K562 (cell line): ENCODE measurements around the gene ZMYND8. TPM values are rescaled to one million over a fixed set of nuclear protein-coding genes. Genes with fewer than 3 reads are reported as not detected.

ENCODE experiments used
- ATF3 ChIP-seq, 2 experiments: fragments of 450-650 bp in 1 of 2; sonication (generic) in 1 of 2; formaldehyde crosslinking in 1 of 2; IDR thresholded peaks in 1 of 2; conservative IDR thresholded peaks in 1 of 2; 2 replicates each; pipeline versions ENCODE4 v1.6.1 to v1.8.1; 2016 to 2023; ENCODE audit warnings: mild to moderate bottlenecking in 2 of 2, moderate library complexity in 2 of 2, inconsistent platforms in 1 of 2, missing genetic modification reagents in 1 of 2
- CEBPB ChIP-seq: fragments of 450-650 bp; IDR thresholded peaks from 2 replicates; pipeline ENCODE4 v1.6.1; 2016; ENCODE audit warnings: missing genetic modification characterization, missing compliant biosample characterization
- DEAF1 ChIP-seq: fragments of 450-650 bp; formaldehyde crosslinking; IDR thresholded peaks from 2 replicates; pipeline ENCODE4 v1.4.0; 2020; ENCODE audit warnings: mild to moderate bottlenecking, moderate library complexity
- DPF2 ChIP-seq: fragments of 450-650 bp; IDR thresholded peaks from 2 replicates; pipeline ENCODE4 v1.6.1; 2016
- FOXK1 ChIP-seq: sonication (generic); formaldehyde crosslinking; IDR thresholded peaks from 2 replicates; pipeline ENCODE4 v1.8.0; 2022; ENCODE audit warnings: missing genetic modification reagents, mild to moderate bottlenecking, borderline replicate concordance
- GTF2E2 ChIP-seq: fragments of 200-800 bp; sonication (Bioruptor generic); IDR thresholded peaks from 2 replicates; pipeline ENCODE4 v1.6.1; 2016; ENCODE audit warnings: missing genetic modification characterization, missing compliant biosample characterization
- HOXB6 ChIP-seq: fragments of 250-450 bp; sonication (Bioruptor Pico); IDR thresholded peaks from 2 replicates; pipeline ENCODE4 v1.5.1; 2022; ENCODE audit warnings: mild to moderate bottlenecking, borderline replicate concordance
- IFI16 ChIP-seq: fragments of 250-450 bp; sonication (Bioruptor Pico); IDR thresholded peaks from 2 replicates; pipeline ENCODE4 v2.1.2; 2022; ENCODE audit warnings: mild to moderate bottlenecking, inconsistent platforms
- JUN ChIP-seq, 2 experiments: sonication (generic) in 1 of 2; formaldehyde crosslinking in 1 of 2; IDR thresholded peaks; 2 replicates each; pipeline versions ENCODE4 v1.6.1 to v1.8.0; 2012 to 2022; ENCODE audit warnings: borderline replicate concordance in 2 of 2, mild to moderate bottlenecking in 2 of 2, improper control_type of control experiment in 1 of 2, low read depth in 1 of 2, low read length in 1 of 2, missing genetic modification reagents in 1 of 2
- KLF10 ChIP-seq: fragments of 250-450 bp; sonication (Bioruptor Pico); IDR thresholded peaks from 2 replicates; pipeline ENCODE4 v1.6.1; 2021; ENCODE audit warnings: matching md5 sums
- L3MBTL2 ChIP-seq: fragments of 450-650 bp; IDR thresholded peaks from 2 replicates; pipeline ENCODE4 v1.6.1; 2016; ENCODE audit warnings: mild to moderate bottlenecking, moderate library complexity
- NKRF ChIP-seq: fragments of 450-650 bp; IDR thresholded peaks from 2 replicates; pipeline ENCODE4 v1.6.1; 2016; ENCODE audit warnings: borderline replicate concordance
- PML ChIP-seq: IDR thresholded peaks from 2 replicates; pipeline ENCODE4 v1.6.1; 2012; ENCODE audit warnings: low read length, inconsistent platforms
- SMAD3 ChIP-seq: fragments of 450-650 bp; formaldehyde crosslinking; conservative IDR thresholded peaks from 2 replicates; pipeline ENCODE4 v1.4.0; 2020; ENCODE audit warnings: mild to moderate bottlenecking
- SUPT5H ChIP-seq: fragments of 450-650 bp; IDR thresholded peaks from 2 replicates; pipeline ENCODE4 v1.6.1; 2016
- TBP ChIP-seq: optimal IDR thresholded peaks from 2 replicates; pipeline ENCODE3; 2011; ENCODE audit warnings: low read depth, low read length, improper control_type of control experiment
- TCF15 ChIP-seq: fragments of 250-450 bp; sonication (Bioruptor Pico); IDR thresholded peaks from 2 replicates; pipeline ENCODE4 v1.8.0; 2022; ENCODE audit warnings: moderate library complexity, mild to moderate bottlenecking, inconsistent platforms
- ZC3H11A ChIP-seq: IDR thresholded peaks from 2 replicates; pipeline ENCODE4 v1.6.1; 2012; ENCODE audit warnings: low read depth, low read length, improper control_type of control experiment
- ZNF239 ChIP-seq: fragments of 250-450 bp; sonication (Bioruptor Pico); IDR thresholded peaks from 2 replicates; pipeline ENCODE4 v1.4.0; 2020; ENCODE audit warnings: mild to moderate bottlenecking
- ZNF395 ChIP-seq: fragments of 200-800 bp; sonication (Bioruptor generic); IDR thresholded peaks from 2 replicates; pipeline ENCODE4 v1.6.1; 2017; ENCODE audit warnings: missing genetic modification characterization, missing compliant biosample characterization
- polyA plus RNA-seq, 8 experiments: library from polyadenylated mRNA; depleted of rRNA in 4 of 8; stranded (reverse) in 5 of 8; unstranded in 3 of 8; fragments of >200 nt; fragmentation: Nextera tagmentation in 2 of 8; fragmentation: Illumina TruSeq in 1 of 8; extraction: Ambion mirVana in 2 of 8; extraction: Trizol in 1 of 8; gene quantifications; 2 replicates each; pipeline versions ENCODE4 v1.2.1 to v1.2.3, GENCODE V29; 2011 to 2014; ENCODE audit warnings: inconsistent platforms in 1 of 8, missing spikeins in 1 of 8
- total RNA-seq, 7 experiments: library from RNA; depleted of rRNA in 6 of 7; stranded (reverse); fragments of >200 nt in 6 of 7; fragmentation: Illumina TruSeq in 2 of 7; extraction: Trizol in 2 of 7; gene quantifications; 2 replicates each; pipeline versions ENCODE4 v1.2.1 to v1.2.3, GENCODE V29; 2011 to 2021; ENCODE audit warnings: low replicate concordance in 1 of 7

ZMYND8 gene
- total and polyA plus RNA-seq, 9 of the 15 experiments (the other 6 are each of a cell fraction or from before 2014, with no cell fraction given): 31.8 to 148 (median 71.9) TPM

- no peak for TF ChIP-seq JUN (IDR thresholded peaks at IDR 0.05; ENCODE audit: borderline replicate concordance, low read depth, low read length)
- no peak for TF ChIP-seq JUN (CRISPR knock-in tag; IDR thresholded peaks at IDR 0.05; ENCODE audit: borderline replicate concordance)
- TF ChIP-seq TCF15 (CRISPR knock-in tag): peak; percentile 69; the same call in 1 of the 2 replicates
- 0 out of 2 replicates have a peak, but pooled peaks have one; percentile 16 for TF ChIP-seq SMAD3 (CRISPR knock-in tag)
- no peak for TF ChIP-seq KLF10
- no peak for TF ChIP-seq HOXB6 (CRISPR knock-in tag)
- TF ChIP-seq TBP: peak; percentile 49
- peak; percentile 51 for TF ChIP-seq CEBPB (tag)
- TF ChIP-seq IFI16 (CRISPR knock-in tag): 0 out of 2 replicates have a peak, but pooled peaks have one; percentile 15
- 0 out of 2 replicates have a peak, but pooled peaks have one; percentile 4 for TF ChIP-seq DEAF1 (CRISPR knock-in tag)
- TF ChIP-seq L3MBTL2: peak; percentile 8; the same call in 1 of the 2 replicates
- no peak for TF ChIP-seq DPF2
- peak; percentile 15; the same call in 1 of the 2 replicates for TF ChIP-seq PML
- no peak for TF ChIP-seq ATF3 (IDR thresholded peaks at IDR 0.05)
- TF ChIP-seq ATF3 (CRISPR knock-in tag; conservative IDR thresholded peaks at IDR 0.05): no peak
- peak; percentile 54 for TF ChIP-seq ZNF239 (CRISPR knock-in tag)
- TF ChIP-seq NKRF: peak; percentile 52
- TF ChIP-seq GTF2E2: peak; percentile 4; the same call in 1 of the 2 replicates
- 0 out of 2 replicates have a peak, but pooled peaks have one; percentile 27 for TF ChIP-seq ZC3H11A
- TF ChIP-seq FOXK1 (CRISPR knock-in tag): no peak
- no peak for TF ChIP-seq ZNF395 (CRISPR knock-in tag)
- TF ChIP-seq SUPT5H: 0 out of 2 replicates have a peak, but pooled peaks have one; percentile 12
Observed at GRCh38 chr20:47353692-47354463, 2.6 kb downstream of the ZMYND8 start (continued).
